GM12878 (cell line): Measurements from ENCODE around the gene KANSL3. TPM values are rescaled to one million over a fixed set of nuclear protein-coding genes. Genes with fewer than 3 reads are reported as not detected.

ENCODE experiments used
- ATAC-seq: fragments of 200-7000 bp; cut with Tn5 transposase; 3 replicates; pipeline ENCODE4 v1.9.1; 2020; ENCODE audit warnings: mild to moderate bottlenecking, moderate library complexity
- BruUV-seq: library from RNA; stranded (reverse); fragments of 400-500 nt; replicated peaks from 2 replicates; lab custom pipeline; 2021; lab: Mats Ljungman, UMichigan
- CTCF ChIA-PET: fragments of 300-600 bp; sonication (Branson Sonifier 250); formaldehyde crosslinking; extraction: SDS; loops from one replicate; lab custom pipeline; 2021; ENCODE audit warnings: inconsistent platforms; lab: Yijun Ruan, JAX
- POLR2A ChIA-PET: fragments of 350-600 bp; formaldehyde crosslinking; extraction: SDS; loops from one replicate; lab custom pipeline; 2021; ENCODE audit warnings: inconsistent platforms; lab: Charles Lee
- RAD21 ChIA-PET: fragments of 300-600 bp; sonication (Branson Sonifier 250); formaldehyde crosslinking; loops from one replicate; lab custom pipeline; 2023; ENCODE audit warnings: antibody characterized with exemption; ENCODE audit not compliant: unreplicated experiment; lab: Charles Lee
- SMC1A ChIA-PET: fragments of 300-600 bp; sonication (Branson Sonifier 250); formaldehyde crosslinking; loops from one replicate; lab custom pipeline; 2023; ENCODE audit not compliant: unreplicated experiment, uncharacterized antibody; lab: Charles Lee
- DNase-seq: peaks from one replicate; pipeline ENCODE4 v3.0.0-alpha.2; 2011; ENCODE audit warnings: low read depth, low spot score
- FAIRE-seq: peaks from 3 replicates; lab custom pipeline; 2011; peaks lifted over from hg19 to GRCh38; lab: Jason Lieb, UNC
- H2AFZ ChIP-seq: 2 replicates; pipeline ENCODE4 v1.6.0; 2011; ENCODE audit warnings: low read depth, low read length, control low read depth; ENCODE audit not compliant: control insufficient read depth
- H3K27ac ChIP-seq: 2 replicates; pipeline ENCODE4 v1.5.1; 2011; ENCODE audit warnings: control low read depth; ENCODE audit not compliant: control insufficient read depth, insufficient read depth
- H3K27me3 ChIP-seq, 2 experiments: replicated peaks in 1 of 2; 2 replicates each; pipeline versions ENCODE4 v1.6.0 to v1.6.1; 2011; ENCODE audit warnings: low read length in 1 of 2; ENCODE audit not compliant: control insufficient read depth in 2 of 2, insufficient read depth in 2 of 2
- H3K36me3 ChIP-seq, 2 experiments: 2 replicates each; pipeline ENCODE4 v1.5.1; 2011; ENCODE audit warnings: low read length in 1 of 2; ENCODE audit not compliant: control insufficient read depth in 2 of 2, insufficient read depth in 2 of 2
- H3K4me1 ChIP-seq: 2 replicates; pipeline ENCODE4 v1.6.1; 2011; ENCODE audit warnings: mild to moderate bottlenecking, low read length, moderate library complexity, mixed read lengths; ENCODE audit not compliant: control insufficient read depth, insufficient read depth
- H3K4me2 ChIP-seq: 2 replicates; pipeline ENCODE4 v1.6.0; 2011; ENCODE audit warnings: control low read depth; ENCODE audit not compliant: control insufficient read depth, insufficient read depth
- H3K4me3 ChIP-seq: fragments of 200-600 bp; sonication (generic); 2 replicates; pipeline ENCODE4 v1.5.1; 2016
- H3K79me2 ChIP-seq: 2 replicates; pipeline ENCODE4 v1.6.0; 2011; ENCODE audit warnings: low read length; ENCODE audit not compliant: control insufficient read depth, insufficient read depth
- H3K9ac ChIP-seq: 2 replicates; pipeline ENCODE4 v1.8.0; 2011; ENCODE audit warnings: low read length, control low read depth, mixed read lengths; ENCODE audit not compliant: control insufficient read depth, insufficient read depth
- H3K9me3 ChIP-seq: replicated peaks from 3 replicates; pipeline ENCODE4 v1.5.1; 2011; ENCODE audit warnings: mild to moderate bottlenecking, low read length; ENCODE audit not compliant: control insufficient read depth, insufficient read depth
- H4K20me1 ChIP-seq: 2 replicates; pipeline ENCODE4 v1.6.0; 2011; ENCODE audit not compliant: control insufficient read depth, insufficient read depth
- FOS ChIP-seq: IDR thresholded peaks from 3 replicates; pipeline ENCODE4 v1.6.1; 2011; ENCODE audit warnings: borderline replicate concordance; ENCODE audit not compliant: insufficient read length; ENCODE audit errors: extremely low read depth
- NR2C1 ChIP-seq: fragments of 450-650 bp; IDR thresholded peaks from 2 replicates; pipeline ENCODE4 v1.6.1; 2017; ENCODE audit warnings: antibody characterized with exemption, mild to moderate bottlenecking, moderate library complexity
- POLR2AphosphoS2 ChIP-seq: IDR thresholded peaks from 2 replicates; pipeline ENCODE4 v1.6.1; 2011; ENCODE audit warnings: low read depth, mild to moderate bottlenecking, low read length, improper control_type of control experiment, moderate library complexity
- RAD51 ChIP-seq: fragments of 450-650 bp; IDR thresholded peaks from 2 replicates; pipeline ENCODE4 v1.6.1; 2016; ENCODE audit warnings: moderate library complexity, mild to moderate bottlenecking, inconsistent platforms
- RCOR1 ChIP-seq: conservative IDR thresholded peaks from 2 replicates; pipeline ENCODE4 v1.6.1; 2012; ENCODE audit warnings: low read depth, low read length, improper control_type of control experiment
- SIX5 ChIP-seq: IDR thresholded peaks from 2 replicates; pipeline ENCODE4 v1.6.1; 2011; ENCODE audit warnings: mild to moderate bottlenecking, low read depth, low read length, moderate library complexity; ENCODE audit not compliant: severe bottlenecking
- SPI1 ChIP-seq: IDR thresholded peaks from 2 replicates; pipeline ENCODE4 v1.6.1; 2011; ENCODE audit warnings: low read depth, mild to moderate bottlenecking, low read length, moderate library complexity, borderline replicate concordance; ENCODE audit not compliant: insufficient read depth
- SRF ChIP-seq, 2 experiments: IDR thresholded peaks; 2 replicates each; pipeline ENCODE4 v1.6.1; 2011; ENCODE audit warnings: low read depth in 2 of 2, low read length in 2 of 2, mild to moderate bottlenecking in 1 of 2, moderate library complexity in 1 of 2
- WRNIP1 ChIP-seq: IDR thresholded peaks from 2 replicates; pipeline ENCODE4 v1.6.1; 2011; ENCODE audit warnings: low read depth, low read length, improper control_type of control experiment, borderline replicate concordance
- WGBS: methylation state at CpG from one replicate; pipeline ENCODE4 v1.1.6; 2016; ENCODE audit warnings: low lambda C conversion rate; ENCODE audit not compliant: insufficient replicate concordance, insufficient coverage; ENCODE audit errors: missing lambda C conversion rate; 5-methylcytosine and 5-hydroxymethylcytosine counted together
- in situ Hi-C: fragments of 300-500 bp; cut with MboI; formaldehyde crosslinking; loops from 9 replicates; pipeline ENCODE4 v1.14.3; 2018; ENCODE audit warnings: mixed read lengths
- intact Hi-C: fragments of 100-400 bp; cut with micrococcal nuclease; formaldehyde crosslinking; loops from one replicate; pipeline ENCODE4 v1.14.2; 2022; ENCODE audit not compliant: unreplicated experiment
- polyA plus RNA-seq, 11 experiments: library from polyadenylated mRNA; depleted of rRNA in 4 of 11; unstranded in 6 of 11; stranded (reverse) in 5 of 11; fragments of >200 nt; fragmentation: Nextera tagmentation in 4 of 11; fragmentation: Illumina TruSeq in 1 of 11; extraction: Ambion mirVana in 4 of 11; extraction: Trizol in 1 of 11; gene quantifications; 1 replicate in 1 of 11; 2 replicates in 10 of 11; pipeline versions ENCODE4 v1.2.1 to v1.2.3, GENCODE V29; 2011 to 2016; ENCODE audit warnings: inconsistent platforms in 2 of 11, missing spikeins in 2 of 11, low read depth in 1 of 11
- total RNA-seq, 4 experiments: library from RNA; depleted of rRNA in 3 of 4; stranded (reverse); fragments of >200 nt in 3 of 4; fragmentation: Illumina TruSeq in 1 of 4; extraction: Trizol in 1 of 4; gene quantifications; 2 replicates each; pipeline versions ENCODE4 v1.2.1 to v1.2.3, GENCODE V29; 2013 to 2021
- TF ChIP-seq, protein P1 (sequence below): fragments of 450-650 bp; IDR thresholded peaks from 2 replicates; pipeline ENCODE4 v1.6.1; 2017; ENCODE audit warnings: low read depth, mild to moderate bottlenecking, moderate library complexity

KANSL3 gene
- total and polyA plus RNA-seq, 10 of the 15 experiments (the other 5 are each of a cell fraction or from before 2014, with no cell fraction given): 5.6 to 25.9 (median 16.7) TPM

GRCh38 chr2:96601382-96602292 lies 36.5 kb downstream of the KANSL3 start:
- WGBS: 73% methylated on average over 8 of the region's 8 CpGs
- Histone ChIP-seq H4K20me1 (no peaks in the 10 kb centered on the region; the same call in 1 of the 2 replicates), H3K9me3 (no peaks in the 10 kb centered on the region), H2AFZ (no peak overlapping the region), H3K36me3 (peaks cover 28 to 37% of the 10 kb centered on the region in 2 experiments)
- RAD21 ChIA-PET: interaction anchor here (1.5 kb wide), 1 partner anchor 70 kb away, joined by 3 read pairs; no protein-coding TSS in a partner anchor
- CTCF ChIA-PET: interaction anchor here (0.9 to 1.4 kb wide), 3 partner anchors 15 to 199 kb away, joined by 3 to 4 read pairs (median 3); no protein-coding TSS in a partner anchor
- in situ Hi-C loops: no loop called here
- no peak for TF ChIP-seq FOS
- TF ChIP-seq RCOR1: no peak
- TF ChIP-seq SIX5: no peak
- no peak for TF ChIP-seq SRF (IDR thresholded peaks at IDR 0.05; ENCODE audit: low read depth in 2 of 2, low read length in 2 of 2)
- no peak for TF ChIP-seq POLR2AphosphoS2
- TF ChIP-seq NR2C1: no peak
- TF ChIP-seq RAD51: no peak
- no peak for TF ChIP-seq SPI1
- no peak for TF ChIP-seq WRNIP1
- TF ChIP-seq, protein P1, sequence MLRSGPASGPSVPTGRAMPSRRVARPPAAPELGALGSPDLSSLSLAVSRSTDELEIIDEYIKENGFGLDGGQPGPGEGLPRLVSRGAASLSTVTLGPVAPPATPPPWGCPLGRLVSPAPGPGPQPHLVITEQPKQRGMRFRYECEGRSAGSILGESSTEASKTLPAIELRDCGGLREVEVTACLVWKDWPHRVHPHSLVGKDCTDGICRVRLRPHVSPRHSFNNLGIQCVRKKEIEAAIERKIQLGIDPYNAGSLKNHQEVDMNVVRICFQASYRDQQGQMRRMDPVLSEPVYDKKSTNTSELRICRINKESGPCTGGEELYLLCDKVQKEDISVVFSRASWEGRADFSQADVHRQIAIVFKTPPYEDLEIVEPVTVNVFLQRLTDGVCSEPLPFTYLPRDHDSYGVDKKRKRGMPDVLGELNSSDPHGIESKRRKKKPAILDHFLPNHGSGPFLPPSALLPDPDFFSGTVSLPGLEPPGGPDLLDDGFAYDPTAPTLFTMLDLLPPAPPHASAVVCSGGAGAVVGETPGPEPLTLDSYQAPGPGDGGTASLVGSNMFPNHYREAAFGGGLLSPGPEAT: no peak
- TF ChIP-seq, all 136 proteins: peak for 0
- no peak overlapping the region for H3K4me3 ChIP-seq
- H3K9ac ChIP-seq: no peak overlapping the region
- H3K4me2 ChIP-seq: no peak overlapping the region
- ChIA-PET POLR2A (no interaction called here), SMC1A (interaction anchor here (0.7 to 1.6 kb wide), 2 partner anchors 162 to 165 kb away, joined by 3 to 7 read pairs; no protein-coding TSS in a partner anchor)
- BruUV-seq: no TSS peak
- H3K4me1 ChIP-seq: no peaks in the 10 kb centered on the region
- H3K27me3 ChIP-seq: no peaks in the 10 kb centered on the region
- DNase-seq: no peak
- ATAC-seq: no peak
- FAIRE-seq: no peak
- no peaks in the 10 kb centered on the region for H3K79me2 ChIP-seq
- intact Hi-C loops: no loop called here
- no peak overlapping the region for H3K27ac ChIP-seq
